ENCODE data around the gene LHFPL4.

The LHFPL4 gene

GRCh38 chr3:9468460-9468859 is 85.2 kb downstream of the LHFPL4 start:
- no peak for DNase-seq

GRCh38 chr3:9467451-9467850 is 86.2 kb downstream of the LHFPL4 start:
- DNase-seq: no peak

- no peak for DNase-seq
These were observed 98.0 kb downstream of the LHFPL4 start for GRCh38 chr3:9455596-9456131.

- DNase-seq: no peak
These were observed 101.2 kb downstream of the LHFPL4 start for GRCh38 chr3:9452417-9452816.

GRCh38 chr3:9450991-9451390 is 102.6 kb downstream of the LHFPL4 start:
- DNase-seq: no peak

- no peak for DNase-seq
These were observed 103.5 kb downstream of the LHFPL4 start for GRCh38 chr3:9450126-9450525.

- DNase-seq: no peak
These were observed 105.0 kb downstream of the LHFPL4 start for GRCh38 chr3:9448643-9449042.

Data from activated CD4-positive, alpha-beta T cell treated with anti-CD3 and anti-CD28 coated beads for 4 hours (primary cell).